Measurements from ENCODE around the gene GPA33.

DNA sequence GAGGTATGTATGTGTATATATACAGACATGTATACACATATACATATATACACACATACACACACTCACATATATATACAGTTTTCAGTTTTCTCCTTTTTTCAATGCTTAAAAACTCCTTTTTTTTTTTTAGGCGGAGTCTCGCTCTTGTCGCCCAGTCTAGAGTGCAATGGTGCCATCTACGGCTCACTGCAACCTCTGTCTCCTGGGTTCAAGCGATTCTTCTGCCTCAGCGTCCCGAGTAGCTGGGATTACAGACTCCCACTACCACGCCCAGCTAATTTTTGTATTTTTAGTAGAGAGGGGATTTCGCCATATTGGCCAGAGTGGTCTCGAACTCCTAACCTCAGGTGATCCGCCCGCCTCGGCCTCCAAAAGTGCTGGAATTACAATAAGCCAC is 30.7 kb upstream of the GPA33 start:
- TF ChIP-seq SIN3A (IDR thresholded peaks at IDR 0.05; ENCODE audit: borderline replicate concordance, insufficient read depth, low read length) = no peak
- TF ChIP-seq, protein P1, sequence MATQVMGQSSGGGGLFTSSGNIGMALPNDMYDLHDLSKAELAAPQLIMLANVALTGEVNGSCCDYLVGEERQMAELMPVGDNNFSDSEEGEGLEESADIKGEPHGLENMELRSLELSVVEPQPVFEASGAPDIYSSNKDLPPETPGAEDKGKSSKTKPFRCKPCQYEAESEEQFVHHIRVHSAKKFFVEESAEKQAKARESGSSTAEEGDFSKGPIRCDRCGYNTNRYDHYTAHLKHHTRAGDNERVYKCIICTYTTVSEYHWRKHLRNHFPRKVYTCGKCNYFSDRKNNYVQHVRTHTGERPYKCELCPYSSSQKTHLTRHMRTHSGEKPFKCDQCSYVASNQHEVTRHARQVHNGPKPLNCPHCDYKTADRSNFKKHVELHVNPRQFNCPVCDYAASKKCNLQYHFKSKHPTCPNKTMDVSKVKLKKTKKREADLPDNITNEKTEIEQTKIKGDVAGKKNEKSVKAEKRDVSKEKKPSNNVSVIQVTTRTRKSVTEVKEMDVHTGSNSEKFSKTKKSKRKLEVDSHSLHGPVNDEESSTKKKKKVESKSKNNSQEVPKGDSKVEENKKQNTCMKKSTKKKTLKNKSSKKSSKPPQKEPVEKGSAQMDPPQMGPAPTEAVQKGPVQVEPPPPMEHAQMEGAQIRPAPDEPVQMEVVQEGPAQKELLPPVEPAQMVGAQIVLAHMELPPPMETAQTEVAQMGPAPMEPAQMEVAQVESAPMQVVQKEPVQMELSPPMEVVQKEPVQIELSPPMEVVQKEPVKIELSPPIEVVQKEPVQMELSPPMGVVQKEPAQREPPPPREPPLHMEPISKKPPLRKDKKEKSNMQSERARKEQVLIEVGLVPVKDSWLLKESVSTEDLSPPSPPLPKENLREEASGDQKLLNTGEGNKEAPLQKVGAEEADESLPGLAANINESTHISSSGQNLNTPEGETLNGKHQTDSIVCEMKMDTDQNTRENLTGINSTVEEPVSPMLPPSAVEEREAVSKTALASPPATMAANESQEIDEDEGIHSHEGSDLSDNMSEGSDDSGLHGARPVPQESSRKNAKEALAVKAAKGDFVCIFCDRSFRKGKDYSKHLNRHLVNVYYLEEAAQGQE (IDR thresholded peaks at IDR 0.05; ENCODE audit: insufficient read depth in 1 of 2, low read depth in 2 of 2, low read length in 2 of 2) = no peak
- TF ChIP-seq TAF1 (IDR thresholded peaks at IDR 0.05; ENCODE audit: borderline replicate concordance, insufficient read depth, low read length) = no peak
- TF ChIP-seq POLR2AphosphoS5 (IDR thresholded peaks at IDR 0.05; ENCODE audit: low read depth, low read length) = no peak
